ENCODE measurements around the gene METTL9.

Gene METTL9

GRCh38 chr16:21642861-21643260, 43.5 kb downstream of the METTL9 start:
- ChIA-PET POLR2A (no interaction called here), CTCF (interaction anchor here (0.6 to 3.0 kb wide), 6 partner anchors 14 to 1195 kb away, joined by 3 to 20 read pairs (median 4); no protein-coding TSS in a partner anchor)
- no peaks in the 10 kb centered on the region for H3K4me1 ChIP-seq (ENCODE audit: control insufficient read depth, insufficient read depth, low read length)
- H3K27ac ChIP-seq (ENCODE audit: extremely low read depth, low read depth, low read length) = no peak overlapping the region
- no peak for TF ChIP-seq GFI1B (tag by site-specific recombination; IDR thresholded peaks at IDR 0.05)
- TF ChIP-seq, protein P1, sequence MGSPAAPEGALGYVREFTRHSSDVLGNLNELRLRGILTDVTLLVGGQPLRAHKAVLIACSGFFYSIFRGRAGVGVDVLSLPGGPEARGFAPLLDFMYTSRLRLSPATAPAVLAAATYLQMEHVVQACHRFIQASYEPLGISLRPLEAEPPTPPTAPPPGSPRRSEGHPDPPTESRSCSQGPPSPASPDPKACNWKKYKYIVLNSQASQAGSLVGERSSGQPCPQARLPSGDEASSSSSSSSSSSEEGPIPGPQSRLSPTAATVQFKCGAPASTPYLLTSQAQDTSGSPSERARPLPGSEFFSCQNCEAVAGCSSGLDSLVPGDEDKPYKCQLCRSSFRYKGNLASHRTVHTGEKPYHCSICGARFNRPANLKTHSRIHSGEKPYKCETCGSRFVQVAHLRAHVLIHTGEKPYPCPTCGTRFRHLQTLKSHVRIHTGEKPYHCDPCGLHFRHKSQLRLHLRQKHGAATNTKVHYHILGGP (tag by site-specific recombination; IDR thresholded peaks at IDR 0.05) = no peak
- no peak for TF ChIP-seq GLIS1 (tag by site-specific recombination; IDR thresholded peaks at IDR 0.05)
- TF ChIP-seq PRDM1 (tag by site-specific recombination; IDR thresholded peaks at IDR 0.05) = no peak
- TF ChIP-seq KLF17 (tag by site-specific recombination; IDR thresholded peaks at IDR 0.05) = no peak
- TF ChIP-seq ZNF596 (tag by site-specific recombination; IDR thresholded peaks at IDR 0.05) = no peak
- no peak for TF ChIP-seq ZNF660 (tag by site-specific recombination; IDR thresholded peaks at IDR 0.05)
- TF ChIP-seq, protein P2, sequence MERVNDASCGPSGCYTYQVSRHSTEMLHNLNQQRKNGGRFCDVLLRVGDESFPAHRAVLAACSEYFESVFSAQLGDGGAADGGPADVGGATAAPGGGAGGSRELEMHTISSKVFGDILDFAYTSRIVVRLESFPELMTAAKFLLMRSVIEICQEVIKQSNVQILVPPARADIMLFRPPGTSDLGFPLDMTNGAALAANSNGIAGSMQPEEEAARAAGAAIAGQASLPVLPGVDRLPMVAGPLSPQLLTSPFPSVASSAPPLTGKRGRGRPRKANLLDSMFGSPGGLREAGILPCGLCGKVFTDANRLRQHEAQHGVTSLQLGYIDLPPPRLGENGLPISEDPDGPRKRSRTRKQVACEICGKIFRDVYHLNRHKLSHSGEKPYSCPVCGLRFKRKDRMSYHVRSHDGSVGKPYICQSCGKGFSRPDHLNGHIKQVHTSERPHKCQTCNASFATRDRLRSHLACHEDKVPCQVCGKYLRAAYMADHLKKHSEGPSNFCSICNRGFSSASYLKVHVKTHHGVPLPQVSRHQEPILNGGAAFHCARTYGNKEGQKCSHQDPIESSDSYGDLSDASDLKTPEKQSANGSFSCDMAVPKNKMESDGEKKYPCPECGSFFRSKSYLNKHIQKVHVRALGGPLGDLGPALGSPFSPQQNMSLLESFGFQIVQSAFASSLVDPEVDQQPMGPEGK (tag by site-specific recombination; IDR thresholded peaks at IDR 0.05) = no peak
- TF ChIP-seq BCL11B (tag by site-specific recombination; IDR thresholded peaks at IDR 0.05; ENCODE audit: low read depth) = no peak
- no peak for TF ChIP-seq ZBTB48 (tag by site-specific recombination; IDR thresholded peaks at IDR 0.05)
- TF ChIP-seq ZNF341 (tag by site-specific recombination; IDR thresholded peaks at IDR 0.05; ENCODE audit: low read depth) = no peak
- TF ChIP-seq GLI4 (tag by site-specific recombination; IDR thresholded peaks at IDR 0.05) = no peak
- TF ChIP-seq MZF1 (tag by site-specific recombination; IDR thresholded peaks at IDR 0.05; ENCODE audit: borderline replicate concordance) = no peak
- no peak for TF ChIP-seq SP7 (tag by site-specific recombination; IDR thresholded peaks at IDR 0.05)
- TF ChIP-seq ZBTB8A (tag by site-specific recombination; IDR thresholded peaks at IDR 0.05) = no peak
- no peak for TF ChIP-seq KLF1 (tag by site-specific recombination; IDR thresholded peaks at IDR 0.05)
- TF ChIP-seq, protein P3, sequence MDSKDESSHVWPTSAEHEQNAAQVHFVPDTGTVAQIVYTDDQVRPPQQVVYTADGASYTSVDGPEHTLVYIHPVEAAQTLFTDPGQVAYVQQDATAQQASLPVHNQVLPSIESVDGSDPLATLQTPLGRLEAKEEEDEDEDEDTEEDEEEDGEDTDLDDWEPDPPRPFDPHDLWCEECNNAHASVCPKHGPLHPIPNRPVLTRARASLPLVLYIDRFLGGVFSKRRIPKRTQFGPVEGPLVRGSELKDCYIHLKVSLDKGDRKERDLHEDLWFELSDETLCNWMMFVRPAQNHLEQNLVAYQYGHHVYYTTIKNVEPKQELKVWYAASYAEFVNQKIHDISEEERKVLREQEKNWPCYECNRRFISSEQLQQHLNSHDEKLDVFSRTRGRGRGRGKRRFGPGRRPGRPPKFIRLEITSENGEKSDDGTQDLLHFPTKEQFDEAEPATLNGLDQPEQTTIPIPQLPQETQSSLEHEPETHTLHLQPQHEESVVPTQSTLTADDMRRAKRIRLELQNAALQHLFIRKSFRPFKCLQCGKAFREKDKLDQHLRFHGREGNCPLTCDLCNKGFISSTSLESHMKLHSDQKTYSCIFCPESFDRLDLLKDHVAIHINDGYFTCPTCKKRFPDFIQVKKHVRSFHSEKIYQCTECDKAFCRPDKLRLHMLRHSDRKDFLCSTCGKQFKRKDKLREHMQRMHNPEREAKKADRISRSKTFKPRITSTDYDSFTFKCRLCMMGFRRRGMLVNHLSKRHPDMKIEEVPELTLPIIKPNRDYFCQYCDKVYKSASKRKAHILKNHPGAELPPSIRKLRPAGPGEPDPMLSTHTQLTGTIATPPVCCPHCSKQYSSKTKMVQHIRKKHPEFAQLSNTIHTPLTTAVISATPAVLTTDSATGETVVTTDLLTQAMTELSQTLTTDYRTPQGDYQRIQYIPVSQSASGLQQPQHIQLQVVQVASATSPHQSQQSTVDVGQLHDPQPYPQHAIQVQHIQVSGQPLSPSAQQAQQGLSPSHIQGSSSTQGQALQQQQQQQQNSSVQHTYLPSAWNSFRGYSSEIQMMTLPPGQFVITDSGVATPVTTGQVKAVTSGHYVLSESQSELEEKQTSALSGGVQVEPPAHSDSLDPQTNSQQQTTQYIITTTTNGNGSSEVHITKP (tag by site-specific recombination; IDR thresholded peaks at IDR 0.05) = no peak
- TF ChIP-seq ZSCAN18 (tag by site-specific recombination; IDR thresholded peaks at IDR 0.05) = no peak
- peaks cover 0 to 5% of the 10 kb centered on the region in 2 experiments; a peak in 1 of 3 replicates for H3K36me3 ChIP-seq (ENCODE audit: control insufficient read depth in 2 of 2, insufficient read depth in 1 of 2, low read length in 2 of 2)
- H3K9me3 ChIP-seq (ENCODE audit: control insufficient read depth, insufficient read depth, low read depth, low read length) = no peaks in the 10 kb centered on the region
- H3K4me3 ChIP-seq (ENCODE audit: low read depth, low read length) = no peak overlapping the region
